HepG2 (cell line): ENCODE data around the gene CPPED1. TPM values are rescaled to one million over a fixed set of nuclear protein-coding genes. Genes with fewer than 3 reads are reported as not detected.

Source experiments
- ADNP ChIP-seq: sonication (generic); formaldehyde crosslinking; IDR thresholded peaks from 2 replicates; pipeline ENCODE4 v1.4.0; 2020; ENCODE audit warnings: missing genetic modification reagents
- ATRX ChIP-seq: sonication (generic); formaldehyde crosslinking; IDR thresholded peaks from 2 replicates; pipeline ENCODE4 v1.4.0; 2020; ENCODE audit warnings: missing genetic modification reagents, borderline replicate concordance
- BRD4 ChIP-seq: sonication (generic); formaldehyde crosslinking; IDR thresholded peaks from 2 replicates; pipeline ENCODE4 v1.4.0; 2020; ENCODE audit warnings: missing genetic modification reagents
- CBX1 ChIP-seq: IDR thresholded peaks from one replicate; pipeline ENCODE4 v1.6.1; 2016; ENCODE audit warnings: antibody characterized with exemption, low read depth
- KDM1A ChIP-seq: IDR thresholded peaks from 2 replicates; pipeline ENCODE4 v1.6.1; 2016; ENCODE audit warnings: missing compliant biosample characterization
- KLF16 ChIP-seq, 2 experiments: sonication (generic) in 1 of 2; formaldehyde crosslinking in 1 of 2; IDR thresholded peaks; 2 replicates each; pipeline versions ENCODE4 v1.6.1 to v1.8.0; 2016 to 2023; ENCODE audit warnings: missing genetic modification reagents in 2 of 2, missing compliant biosample characterization in 1 of 2
- KMT2A ChIP-seq: sonication (generic); formaldehyde crosslinking; IDR thresholded peaks from 2 replicates; pipeline ENCODE4 v1.4.0; 2020; ENCODE audit warnings: missing genetic modification reagents
- KMT2B ChIP-seq: IDR thresholded peaks from 2 replicates; pipeline ENCODE4 v1.6.1; 2016; ENCODE audit warnings: missing genetic modification reagents, missing compliant biosample characterization
- MAX ChIP-seq: IDR thresholded peaks from 2 replicates; pipeline ENCODE4 v1.6.1; 2012; ENCODE audit warnings: inconsistent platforms
- NFIB ChIP-seq: sonication (generic); formaldehyde crosslinking; IDR thresholded peaks from 2 replicates; pipeline ENCODE4 v1.9.0; 2021; ENCODE audit warnings: missing genetic modification reagents, mild to moderate bottlenecking, borderline replicate concordance
- PHB2 ChIP-seq: fragments of 450-650 bp; IDR thresholded peaks from 2 replicates; pipeline ENCODE4 v1.6.1; 2018; ENCODE audit not compliant: partially characterized antibody
- POGK ChIP-seq: sonication (generic); formaldehyde crosslinking; conservative IDR thresholded peaks from 2 replicates; pipeline ENCODE4 v1.8.0; 2022; ENCODE audit warnings: mild to moderate bottlenecking, moderate library complexity, missing genetic modification reagents
- RAD51 ChIP-seq: fragments of 450-650 bp; IDR thresholded peaks from 2 replicates; pipeline ENCODE4 v1.6.1; 2016; ENCODE audit warnings: borderline replicate concordance
- TBX2 ChIP-seq: sonication (generic); formaldehyde crosslinking; IDR thresholded peaks from 2 replicates; pipeline ENCODE4 v1.5.0; 2020; ENCODE audit warnings: missing genetic modification reagents, mild to moderate bottlenecking, borderline replicate concordance
- ZBTB7B ChIP-seq: sonication (generic); formaldehyde crosslinking; IDR thresholded peaks from 2 replicates; pipeline ENCODE4 v1.4.0; 2020; ENCODE audit warnings: missing genetic modification reagents
- ZFP36 ChIP-seq: fragments of 150-350 bp; IDR thresholded peaks from 2 replicates; pipeline ENCODE4 v1.6.1; 2018; ENCODE audit warnings: borderline replicate concordance, low read length, low read depth; ENCODE audit not compliant: partially characterized antibody
- ZNF136 ChIP-seq: sonication (generic); formaldehyde crosslinking; IDR thresholded peaks from 2 replicates; pipeline ENCODE4 v1.8.1; 2022; ENCODE audit warnings: low read depth, mild to moderate bottlenecking, moderate library complexity, missing genetic modification reagents
- ZNF564 ChIP-seq: sonication (generic); formaldehyde crosslinking; IDR thresholded peaks from 2 replicates; pipeline ENCODE4 v1.8.1; 2023; ENCODE audit warnings: mild to moderate bottlenecking, missing genetic modification reagents
- ZNF644 ChIP-seq: IDR thresholded peaks from 2 replicates; pipeline ENCODE4 v1.6.1; 2016; ENCODE audit warnings: low read depth
- ZNF776 ChIP-seq: sonication (generic); formaldehyde crosslinking; IDR thresholded peaks from 2 replicates; pipeline ENCODE4 v1.4.0; 2020; ENCODE audit warnings: mild to moderate bottlenecking, missing genetic modification reagents
- ZNF83 ChIP-seq: sonication (generic); formaldehyde crosslinking; IDR thresholded peaks from 2 replicates; pipeline ENCODE4 v1.4.0; 2020; ENCODE audit warnings: missing genetic modification reagents, mild to moderate bottlenecking, borderline replicate concordance
- ZSCAN21 ChIP-seq: sonication (generic); formaldehyde crosslinking; IDR thresholded peaks from 2 replicates; pipeline ENCODE4 v1.8.0; 2022; ENCODE audit warnings: mild to moderate bottlenecking, missing genetic modification reagents, moderate library complexity, borderline replicate concordance
- polyA plus RNA-seq, 8 experiments: library from polyadenylated mRNA; depleted of rRNA in 3 of 8; stranded (reverse) in 7 of 8; unstranded in 1 of 8; fragments of >200 nt; fragmentation: Illumina TruSeq in 4 of 8; extraction: Trizol in 4 of 8; gene quantifications; 2 replicates each; pipeline versions ENCODE4 v1.2.1 to v1.2.3, GENCODE V29; 2011 to 2016; ENCODE audit warnings: low read depth in 4 of 8, missing spikeins in 1 of 8, mixed read lengths in 1 of 8; ENCODE audit not compliant: insufficient read depth in 1 of 8
- total RNA-seq, 5 experiments: library from RNA; depleted of rRNA; stranded (reverse); fragments of >200 nt; fragmentation: Illumina TruSeq; extraction: Trizol; gene quantifications; 2 replicates each; pipeline ENCODE4 v1.2.3, GENCODE V29; 2016; ENCODE audit warnings: low read depth in 1 of 5
- TF ChIP-seq, protein P1 (sequence below): sonication (generic); formaldehyde crosslinking; IDR thresholded peaks from 2 replicates; pipeline ENCODE4 v1.8.0; 2022; ENCODE audit warnings: low read depth, missing genetic modification reagents
- TF ChIP-seq, protein P2 (sequence below): sonication (generic); formaldehyde crosslinking; IDR thresholded peaks from 2 replicates; pipeline ENCODE4 v1.8.0; 2022; ENCODE audit warnings: mild to moderate bottlenecking, missing genetic modification reagents, moderate library complexity

Gene CPPED1
- total and polyA plus RNA-seq, 2 of the 13 experiments (the other 11 are each of a cell fraction or from before 2014, with no cell fraction given) = 66.6 to 71.3 TPM

DNA sequence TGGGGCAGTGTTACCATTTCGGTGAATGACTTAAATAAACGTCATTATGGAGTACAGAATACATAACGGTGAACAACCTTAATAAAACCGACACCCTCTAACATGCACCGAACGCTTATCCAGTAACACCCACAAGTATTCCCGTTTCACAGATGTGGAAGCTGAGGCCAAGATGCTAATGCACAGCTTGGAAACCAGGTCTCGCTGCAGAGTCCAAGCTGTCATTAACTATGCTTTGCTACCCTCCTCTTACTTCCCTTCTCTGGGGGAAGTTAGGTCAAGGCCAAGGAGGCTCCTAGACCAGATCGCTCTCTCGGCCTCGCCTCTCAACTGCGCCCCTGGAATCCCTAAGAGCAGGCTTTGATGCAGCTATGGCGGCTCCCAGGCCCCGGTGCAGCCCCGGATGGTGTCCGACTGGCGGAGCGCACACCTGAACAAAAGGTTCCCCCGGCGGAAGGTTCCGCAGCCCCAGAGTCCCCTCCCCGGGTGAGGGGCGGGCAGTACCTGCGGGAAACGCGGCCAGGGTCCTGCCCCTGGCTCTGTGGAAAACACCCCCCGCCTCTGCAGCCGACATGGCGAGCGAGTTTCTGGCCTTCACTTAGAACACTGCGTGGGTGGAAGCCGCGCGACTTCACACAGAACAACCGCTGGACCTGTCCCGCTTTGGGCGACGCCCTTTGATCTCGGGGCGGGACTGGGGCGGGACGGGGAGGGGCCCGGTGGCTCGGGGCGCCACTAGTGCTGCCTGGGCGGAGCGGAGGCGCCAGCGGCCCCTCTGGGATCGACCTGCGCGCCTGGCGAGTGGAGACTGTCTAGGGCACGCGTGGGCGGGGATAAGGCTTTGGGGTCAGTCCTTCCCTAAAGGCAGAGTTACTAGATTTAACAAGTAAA lies at the start of gene CPPED1 (continued):
- TF ChIP-seq ZBTB7B (CRISPR knock-in tag) (peak; percentile 97), PHB2 (no peak), KMT2B (CRISPR knock-in tag) (peak; percentile 98), MAX (peak; percentile 88), ADNP (CRISPR knock-in tag) (peak; percentile 98), TBX2 (CRISPR knock-in tag) (peak; percentile 96), ZNF564 (peak; percentile 97), RAD51 (no peak), CBX1 (peak; percentile 98), KLF16 (CRISPR knock-in tag; IDR thresholded peaks at IDR 0.05) (peak in 1 of 2 experiments; percentile 99; a peak in 2 of 4 replicates), NFIB (CRISPR knock-in tag) (no peak), ZNF644 (peak; percentile 87), ATRX (CRISPR knock-in tag) (0 out of 2 replicates have a peak, but pooled peaks have one; percentile 16), ZNF776 (CRISPR knock-in tag) (no peak; the same call in 1 of the 2 replicates), KMT2A (peak; percentile 99), POGK (CRISPR knock-in tag) (peak; percentile 99), ZNF136 (CRISPR knock-in tag) (peak; percentile 100), ZSCAN21 (CRISPR knock-in tag) (peak; percentile 98), ZNF83 (CRISPR knock-in tag) (peak; percentile 61), BRD4 (CRISPR knock-in tag) (peak; percentile 97), ZFP36 (peak; percentile 4), KDM1A (CRISPR knock-in tag) (peak; percentile 100)
- TF ChIP-seq, protein P1, sequence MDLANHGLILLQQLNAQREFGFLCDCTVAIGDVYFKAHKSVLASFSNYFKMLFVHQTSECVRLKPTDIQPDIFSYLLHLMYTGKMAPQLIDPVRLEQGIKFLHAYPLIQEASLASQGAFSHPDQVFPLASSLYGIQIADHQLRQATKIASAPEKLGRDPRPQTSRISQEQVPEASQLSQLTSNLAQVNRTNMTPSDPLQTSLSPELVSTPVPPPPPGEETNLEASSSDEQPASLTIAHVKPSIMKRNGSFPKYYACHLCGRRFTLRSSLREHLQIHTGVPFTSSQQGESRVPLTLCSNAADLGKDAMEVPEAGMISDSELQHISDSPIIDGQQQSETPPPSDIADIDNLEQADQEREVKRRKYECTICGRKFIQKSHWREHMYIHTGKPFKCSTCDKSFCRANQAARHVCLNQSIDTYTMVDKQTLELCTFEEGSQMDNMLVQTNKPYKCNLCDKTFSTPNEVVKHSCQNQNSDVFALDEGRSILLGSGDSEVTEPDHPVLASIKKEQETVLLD (CRISPR knock-in tag) = peak; percentile 84
- TF ChIP-seq, protein P2, sequence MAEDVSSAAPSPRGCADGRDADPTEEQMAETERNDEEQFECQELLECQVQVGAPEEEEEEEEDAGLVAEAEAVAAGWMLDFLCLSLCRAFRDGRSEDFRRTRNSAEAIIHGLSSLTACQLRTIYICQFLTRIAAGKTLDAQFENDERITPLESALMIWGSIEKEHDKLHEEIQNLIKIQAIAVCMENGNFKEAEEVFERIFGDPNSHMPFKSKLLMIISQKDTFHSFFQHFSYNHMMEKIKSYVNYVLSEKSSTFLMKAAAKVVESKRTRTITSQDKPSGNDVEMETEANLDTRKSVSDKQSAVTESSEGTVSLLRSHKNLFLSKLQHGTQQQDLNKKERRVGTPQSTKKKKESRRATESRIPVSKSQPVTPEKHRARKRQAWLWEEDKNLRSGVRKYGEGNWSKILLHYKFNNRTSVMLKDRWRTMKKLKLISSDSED (CRISPR knock-in tag) = peak; percentile 89; the same call in 1 of the 2 replicates
